Diencephalon (tissue), 1 donor: Measurements from ENCODE around the gene MAP2K5. TPM values are rescaled to one million over a fixed set of nuclear protein-coding genes. Genes with fewer than 3 reads are reported as not detected.

Experiments
- small RNA-seq: library from RNA; depleted of rRNA; stranded (forward); fragments of <200 nt; gene quantifications from one replicate; pipeline ENCODE3, GENCODE V24; 2014
- total RNA-seq: library from RNA; depleted of rRNA; stranded (reverse); fragments of >200 nt; gene quantifications from one replicate; pipeline ENCODE4 v1.2.3, GENCODE V29; 2014

Gene MAP2K5
- total RNA-seq, result 16.1 TPM

GRCh38 chr15:67542420-67543347, at the start of gene MAP2K5:
TSS of gene MAP2K5 (plus strand) at chr15:67542703. CDS start at chr15:67543336, 633 bp downstream.

GRCh38 chr15:67521029-67521782, 21.3 kb upstream of the MAP2K5 start, which contains the start of gene C15orf61:
TSS of gene C15orf61 (plus strand) at chr15:67521131. CDS start at chr15:67521249, 118 bp downstream.

GRCh38 chr15:67824976-67825880, 282.7 kb downstream of the MAP2K5 start, which contains the start of gene SKOR1:
TSS of gene SKOR1 (plus strand) at chr15:67825509. CDS start at chr15:67825603, 94 bp downstream.

GRCh38 chr15:67839929-67840748, 297.6 kb downstream of the MAP2K5 start, which contains the start of gene RNU6-1:
TSS of gene RNU6-1 (minus strand) at chr15:67840045.

Small RNA genes lying within 50 kb of the gene (small RNA-seq; reads per million reads assigned to genes)
- gene RNU6-1, result not detected

Other genes with a start within 250 kb of the MAP2K5 start
- gene C15orf61, start 21.6 kb upstream of the MAP2K5 start, total RNA-seq, result 24.7 TPM